A549 (cell line): ENCODE data around the gene DYNC1I1.

Source experiments
- CTCF ChIP-seq: fragments of >200 bp; sonication (Bioruptor Twin); formaldehyde crosslinking; IDR thresholded peaks from 3 replicates; pipeline ENCODE4 v1.5.1; 2016
- MAFK ChIP-seq: fragments of 450-650 bp; IDR thresholded peaks from 2 replicates; pipeline ENCODE4 v1.6.1; 2014; ENCODE audit not compliant: partially characterized antibody
- NR3C1 ChIP-seq: fragments of >200 bp; sonication (Bioruptor Twin); formaldehyde crosslinking; IDR thresholded peaks from 3 replicates; pipeline ENCODE4 v1.6.1; 2017
- PBX3 ChIP-seq: IDR thresholded peaks from 2 replicates; pipeline ENCODE4 v1.6.1; 2012
- POLR2A ChIP-seq: IDR thresholded peaks from 2 replicates; pipeline ENCODE4 v1.6.1; 2012; ENCODE audit warnings: mild to moderate bottlenecking, low read length
- RFX5 ChIP-seq: fragments of 450-650 bp; IDR thresholded peaks from 2 replicates; pipeline ENCODE4 v1.7.1; 2014; ENCODE audit warnings: antibody characterized with exemption, mild to moderate bottlenecking, moderate library complexity
- USF2 ChIP-seq: fragments of 450-650 bp; IDR thresholded peaks from 2 replicates; pipeline ENCODE4 v1.6.1; 2014; ENCODE audit warnings: antibody characterized with exemption

GRCh38 chr7:95910341-95910740, 138.0 kb downstream of the DYNC1I1 start:
- no peak for TF ChIP-seq NR3C1
- TF ChIP-seq USF2, result no peak
- TF ChIP-seq CTCF, result no peak
- TF ChIP-seq MAFK, result no peak
- no peak for TF ChIP-seq POLR2A
- TF ChIP-seq RFX5, result no peak
- no peak for TF ChIP-seq PBX3
